ENCODE measurements around the gene SOX6.

Gene SOX6

DNA sequence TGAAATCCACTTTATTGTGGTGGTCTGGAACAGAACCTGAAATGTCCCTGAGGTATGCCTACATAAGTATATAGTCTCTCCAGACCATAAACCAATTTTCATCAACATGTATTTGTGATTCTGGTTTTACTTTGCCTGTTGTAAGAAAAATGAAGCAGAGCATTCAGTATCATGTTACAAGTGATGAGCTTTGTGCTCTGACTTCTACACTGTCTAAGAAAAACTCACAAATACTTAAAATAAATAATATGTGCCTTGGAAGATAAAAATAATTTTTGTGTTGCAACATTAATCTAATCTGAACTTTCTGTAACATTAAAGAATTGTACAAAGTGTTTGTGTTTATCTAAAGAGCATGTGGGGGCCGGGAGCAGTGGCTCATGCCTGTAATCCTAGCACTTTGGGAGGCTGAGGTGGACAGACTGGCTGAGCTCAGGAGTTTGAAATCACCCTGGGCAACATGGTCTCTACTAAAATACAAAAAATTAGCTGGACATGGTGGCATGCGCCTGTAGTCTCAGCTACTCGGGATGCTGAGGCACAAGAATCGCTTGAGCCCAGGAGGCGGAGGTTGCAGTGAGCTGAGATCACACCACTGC lies 219.5 kb downstream of the SOX6 start:
- no peak for DNase-seq (ENCODE audit: low spot score)
- in situ Hi-C loops (cut with MboI; ENCODE audit: low pct_unique_long_range_greater_than_20kb, low sequenced_read_pairs, unreplicated experiment), result no loop called here
- no peak for TF ChIP-seq CTCF (IDR thresholded peaks at IDR 0.05; ENCODE audit: extremely low read depth, insufficient read depth, missing control alignments)

GRCh38 chr11:16133867-16134266 lies 222.5 kb downstream of the SOX6 start:
- in situ Hi-C loops (cut with MboI; ENCODE audit: low pct_unique_long_range_greater_than_20kb, low sequenced_read_pairs, unreplicated experiment), result no loop called here
- no peak for DNase-seq (ENCODE audit: low spot score)
- TF ChIP-seq CTCF (IDR thresholded peaks at IDR 0.05; ENCODE audit: extremely low read depth, insufficient read depth, missing control alignments), result no peak

DNA sequence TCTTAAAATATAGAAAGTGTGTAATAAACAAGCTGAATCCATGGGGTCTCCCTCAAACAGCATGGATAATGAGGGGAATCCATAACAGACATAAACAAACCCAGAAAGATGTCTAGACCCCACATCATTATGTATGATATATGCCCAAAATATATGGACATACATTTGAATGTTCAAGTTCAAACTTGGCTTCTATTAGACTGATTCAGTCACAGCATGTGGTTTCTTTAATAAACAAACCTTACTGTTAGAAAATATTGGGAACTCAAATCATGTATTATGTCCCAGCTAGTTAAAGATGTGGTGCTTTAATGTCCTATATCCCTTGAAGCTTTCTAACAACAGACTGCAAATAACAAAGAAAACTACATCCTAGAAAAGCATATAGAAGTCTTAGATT lies 228.6 kb downstream of the SOX6 start:
- no peak for DNase-seq (ENCODE audit: low spot score)
- in situ Hi-C loops (cut with MboI; ENCODE audit: low pct_unique_long_range_greater_than_20kb, low sequenced_read_pairs, unreplicated experiment), result no loop called here
- TF ChIP-seq CTCF (IDR thresholded peaks at IDR 0.05; ENCODE audit: extremely low read depth, insufficient read depth, missing control alignments), result no peak

DNA sequence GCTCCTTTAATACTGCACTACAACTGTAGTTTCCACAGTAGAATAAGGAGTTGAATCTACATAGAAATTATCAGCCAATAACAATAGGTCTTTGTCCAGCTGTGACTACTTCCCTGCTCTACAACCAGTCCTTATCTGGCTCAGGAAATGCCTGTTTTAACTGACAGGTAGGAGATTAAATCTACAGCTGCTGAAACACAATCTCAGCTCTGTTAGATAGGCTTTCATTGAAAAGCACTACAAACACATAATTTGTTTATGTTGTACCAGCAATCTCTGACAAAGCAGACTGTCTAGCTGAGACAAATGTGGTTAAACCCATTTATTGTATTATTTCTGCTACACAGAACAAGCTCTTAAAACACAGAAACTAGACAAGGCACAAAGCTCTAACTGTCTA lies 230.0 kb downstream of the SOX6 start:
- no peak for DNase-seq (ENCODE audit: low spot score)
- in situ Hi-C loops (cut with MboI; ENCODE audit: low pct_unique_long_range_greater_than_20kb, low sequenced_read_pairs, unreplicated experiment), result no loop called here

DNA sequence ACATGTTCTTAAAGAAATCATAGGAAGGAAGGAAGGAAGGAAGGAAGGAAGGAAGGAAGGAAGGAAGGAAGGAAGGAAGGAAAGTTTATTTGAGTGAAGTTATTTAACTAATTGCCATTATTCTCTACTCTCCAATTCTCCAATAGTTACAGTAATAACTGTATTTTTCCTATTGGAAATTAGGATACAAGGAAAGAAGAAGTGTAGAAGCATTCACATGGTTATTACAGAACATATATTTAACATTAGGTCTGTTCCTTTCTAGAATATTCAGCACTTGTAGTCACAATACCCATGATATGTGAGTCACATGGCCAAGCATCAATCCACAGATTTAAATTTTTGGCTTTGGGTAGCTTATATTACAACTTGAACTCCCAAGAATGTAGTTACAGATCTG lies 230.6 kb downstream of the SOX6 start:
- no peak for DNase-seq (ENCODE audit: low spot score)
- no peak for TF ChIP-seq CTCF (IDR thresholded peaks at IDR 0.05; ENCODE audit: extremely low read depth, insufficient read depth, missing control alignments)
- in situ Hi-C loops (cut with MboI; ENCODE audit: low pct_unique_long_range_greater_than_20kb, low sequenced_read_pairs, unreplicated experiment), result no loop called here

More for the DNA sequence above, 230.0 kb downstream of the SOX6 start:
- TF ChIP-seq CTCF (IDR thresholded peaks at IDR 0.05; ENCODE audit: extremely low read depth, insufficient read depth, missing control alignments), result no peak

DNA sequence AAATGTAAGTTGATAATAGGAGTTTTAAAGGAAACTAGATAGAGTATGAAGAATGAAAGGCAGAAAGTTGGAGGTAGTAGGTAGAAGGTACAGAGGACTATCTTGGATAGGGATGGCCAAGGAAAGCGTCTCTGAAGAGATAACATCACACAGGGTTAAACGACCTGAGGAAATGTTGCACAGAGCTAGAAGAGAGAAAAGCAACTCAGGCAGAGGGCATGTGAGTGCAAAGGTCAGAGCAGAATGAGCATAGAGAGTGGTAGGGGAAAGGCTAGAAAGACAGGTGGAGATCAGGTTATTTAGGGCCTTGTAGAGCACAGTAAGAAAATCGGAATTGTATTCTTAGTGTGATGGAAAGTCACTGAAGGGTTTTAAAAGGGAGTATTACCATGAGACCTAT lies 232.0 kb downstream of the SOX6 start:
- TF ChIP-seq CTCF (IDR thresholded peaks at IDR 0.05; ENCODE audit: extremely low read depth, insufficient read depth, missing control alignments), result no peak
- in situ Hi-C loops (cut with MboI; ENCODE audit: low pct_unique_long_range_greater_than_20kb, low sequenced_read_pairs, unreplicated experiment), result no loop called here
- no peak for DNase-seq (ENCODE audit: low spot score)

DNA sequence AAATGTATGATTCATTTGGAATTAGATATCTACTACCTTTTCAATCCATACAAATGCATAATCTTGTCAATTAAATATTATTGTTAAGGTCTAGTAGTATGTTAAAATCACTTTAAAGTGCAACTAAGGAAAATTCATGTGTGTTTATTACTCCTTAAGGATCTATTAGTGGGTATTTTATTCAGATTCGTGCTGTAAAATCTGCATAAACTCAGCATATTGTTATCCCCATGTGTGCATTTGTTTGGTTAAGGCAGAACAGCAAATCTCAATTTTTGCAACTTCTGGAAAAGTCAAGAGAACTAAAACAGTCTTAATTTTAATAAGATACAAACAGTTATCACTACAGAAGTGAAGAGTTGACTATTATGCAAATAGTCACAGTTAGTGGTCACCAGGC lies 234.5 kb downstream of the SOX6 start:
- no peak for DNase-seq (ENCODE audit: low spot score)
- no peak for TF ChIP-seq CTCF (IDR thresholded peaks at IDR 0.05; ENCODE audit: extremely low read depth, insufficient read depth, missing control alignments)
- in situ Hi-C loops (cut with MboI; ENCODE audit: low pct_unique_long_range_greater_than_20kb, low sequenced_read_pairs, unreplicated experiment), result no loop called here

Data from GM13977 (cell line).